ENCODE measurements around the gene SLC47A1.

- TF ChIP-seq POLR2A (IDR thresholded peaks at IDR 0.05) = peak; percentile 45 to 59
- TF ChIP-seq, protein P1, sequence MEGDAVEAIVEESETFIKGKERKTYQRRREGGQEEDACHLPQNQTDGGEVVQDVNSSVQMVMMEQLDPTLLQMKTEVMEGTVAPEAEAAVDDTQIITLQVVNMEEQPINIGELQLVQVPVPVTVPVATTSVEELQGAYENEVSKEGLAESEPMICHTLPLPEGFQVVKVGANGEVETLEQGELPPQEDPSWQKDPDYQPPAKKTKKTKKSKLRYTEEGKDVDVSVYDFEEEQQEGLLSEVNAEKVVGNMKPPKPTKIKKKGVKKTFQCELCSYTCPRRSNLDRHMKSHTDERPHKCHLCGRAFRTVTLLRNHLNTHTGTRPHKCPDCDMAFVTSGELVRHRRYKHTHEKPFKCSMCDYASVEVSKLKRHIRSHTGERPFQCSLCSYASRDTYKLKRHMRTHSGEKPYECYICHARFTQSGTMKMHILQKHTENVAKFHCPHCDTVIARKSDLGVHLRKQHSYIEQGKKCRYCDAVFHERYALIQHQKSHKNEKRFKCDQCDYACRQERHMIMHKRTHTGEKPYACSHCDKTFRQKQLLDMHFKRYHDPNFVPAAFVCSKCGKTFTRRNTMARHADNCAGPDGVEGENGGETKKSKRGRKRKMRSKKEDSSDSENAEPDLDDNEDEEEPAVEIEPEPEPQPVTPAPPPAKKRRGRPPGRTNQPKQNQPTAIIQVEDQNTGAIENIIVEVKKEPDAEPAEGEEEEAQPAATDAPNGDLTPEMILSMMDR (IDR thresholded peaks at IDR 0.05) = peak in 1 of 4 experiments; percentile 22
- peak; percentile 79 for TF ChIP-seq POLR2AphosphoS5 (IDR thresholded peaks at IDR 0.05)
Observed at GRCh38 chr17:19507775-19508576, 25.7 kb upstream of the SLC47A1 start.

Data from gastroesophageal sphincter (tissue), 3 donors.